Uterus (tissue), 4 donors: Measurements from ENCODE around the gene SULF2. TPM values are rescaled to one million over a fixed set of nuclear protein-coding genes. Genes with fewer than 3 reads are reported as not detected.

Source experiments
- DNase-seq, 2 donors: peaks; one replicate each; pipeline ENCODE4 v3.0.0-alpha.2; 2019 to 2020
- H3K27ac ChIP-seq, 2 donors: fragments of 200-600 bp; sonication (generic); 1 replicate in 1 of 2; 2 replicates in 1 of 2; pipeline ENCODE4 v1.5.1; 2016 to 2018
- H3K27me3 ChIP-seq, 2 donors: fragments of 200-600 bp; sonication (generic); one replicate each; pipeline ENCODE4 v1.5.1; 2018 to 2019; ENCODE audit warnings: control low read depth in 1 of 2
- H3K36me3 ChIP-seq, 2 donors: fragments of 200-600 bp; sonication (generic); one replicate each; pipeline ENCODE4 v1.5.1; 2019; ENCODE audit warnings: control low read depth in 1 of 2
- H3K4me1 ChIP-seq, 2 donors: fragments of 200-600 bp; sonication (generic); one replicate each; pipeline ENCODE4 v1.5.1; 2018 to 2019; ENCODE audit warnings: control low read depth in 1 of 2
- H3K4me3 ChIP-seq, 2 donors: fragments of 200-600 bp; sonication (generic); 1 replicate in 1 of 2; 2 replicates in 1 of 2; pipeline ENCODE4 v1.5.1; 2018 to 2019; ENCODE audit warnings: mild to moderate bottlenecking in 1 of 2
- H3K9me3 ChIP-seq, 2 donors: fragments of 200-600 bp; sonication (generic); one replicate each; pipeline ENCODE4 v1.5.1; 2019; ENCODE audit warnings: control low read depth in 1 of 2
- POLR2A ChIP-seq, 2 donors: fragments of 450-650 bp; IDR thresholded peaks; one replicate each; pipeline ENCODE4 v1.6.1; 2016; ENCODE audit warnings: antibody characterized with exemption in 2 of 2, mild to moderate bottlenecking in 1 of 2, moderate library complexity in 1 of 2
- intact Hi-C: fragments of 100-400 bp; cut with DNase I; formaldehyde crosslinking; loops from one replicate; pipeline ENCODE4 v1.15.1; 2023; ENCODE audit warnings: low total_unique reads
- total RNA-seq, 4 donors: library from RNA; depleted of rRNA in 3 of 4; stranded (reverse); fragments of >200 nt in 3 of 4; gene quantifications; one replicate each; pipeline versions ENCODE4 v1.1.0 to v1.2.4, GENCODE V29; 2014 to 2023
- TF ChIP-seq, protein P1 (sequence below), 4 experiments: fragments of 200-600 bp in 2 of 4; fragments of 450-650 bp in 2 of 4; sonication (generic) in 2 of 4; IDR thresholded peaks; one replicate each; pipeline ENCODE4 v1.5.1; 2016 to 2019; ENCODE audit warnings: antibody characterized with exemption in 4 of 4, mild to moderate bottlenecking in 2 of 4, moderate library complexity in 1 of 4
- donor health status: DM: yes; HTN: yes; CAD: no.

The SULF2 gene
- total RNA-seq, 4 donors from 2014 or later, result 95.9 to 558 (median 213) TPM

DNA sequence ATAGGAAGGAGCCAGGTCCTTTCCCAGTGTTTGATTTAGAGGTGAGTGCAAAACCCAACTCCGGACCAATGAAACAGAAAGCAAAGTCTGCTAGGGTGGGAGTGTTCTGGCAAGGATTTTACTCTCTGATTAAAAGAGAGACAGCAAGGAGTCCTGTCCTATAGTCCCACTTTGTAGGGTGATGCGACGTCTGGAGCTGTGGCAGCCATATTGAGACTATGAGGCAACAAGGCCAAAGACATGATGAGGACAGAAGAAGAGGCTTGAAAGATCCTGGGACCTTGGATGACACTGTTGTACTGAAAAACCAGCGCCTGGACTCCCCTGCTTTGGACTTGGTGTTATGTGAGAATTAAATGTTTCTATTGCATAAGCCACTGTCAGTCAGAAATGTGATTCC, 8.1 kb downstream of the SULF2 start:
- H3K4me3 ChIP-seq, result no peak overlapping the region
- H3K27me3 ChIP-seq, result no peaks in the 10 kb centered on the region
- DNase-seq, result no peak
- H3K36me3 ChIP-seq, result no peaks in the 10 kb centered on the region
- no peak for TF ChIP-seq POLR2A (IDR thresholded peaks at IDR 0.05)
- TF ChIP-seq, protein P1, sequence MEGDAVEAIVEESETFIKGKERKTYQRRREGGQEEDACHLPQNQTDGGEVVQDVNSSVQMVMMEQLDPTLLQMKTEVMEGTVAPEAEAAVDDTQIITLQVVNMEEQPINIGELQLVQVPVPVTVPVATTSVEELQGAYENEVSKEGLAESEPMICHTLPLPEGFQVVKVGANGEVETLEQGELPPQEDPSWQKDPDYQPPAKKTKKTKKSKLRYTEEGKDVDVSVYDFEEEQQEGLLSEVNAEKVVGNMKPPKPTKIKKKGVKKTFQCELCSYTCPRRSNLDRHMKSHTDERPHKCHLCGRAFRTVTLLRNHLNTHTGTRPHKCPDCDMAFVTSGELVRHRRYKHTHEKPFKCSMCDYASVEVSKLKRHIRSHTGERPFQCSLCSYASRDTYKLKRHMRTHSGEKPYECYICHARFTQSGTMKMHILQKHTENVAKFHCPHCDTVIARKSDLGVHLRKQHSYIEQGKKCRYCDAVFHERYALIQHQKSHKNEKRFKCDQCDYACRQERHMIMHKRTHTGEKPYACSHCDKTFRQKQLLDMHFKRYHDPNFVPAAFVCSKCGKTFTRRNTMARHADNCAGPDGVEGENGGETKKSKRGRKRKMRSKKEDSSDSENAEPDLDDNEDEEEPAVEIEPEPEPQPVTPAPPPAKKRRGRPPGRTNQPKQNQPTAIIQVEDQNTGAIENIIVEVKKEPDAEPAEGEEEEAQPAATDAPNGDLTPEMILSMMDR (IDR thresholded peaks at IDR 0.05), result no peak
- intact Hi-C loops, result no loop called here
- peaks cover 16 to 29% of the 10 kb centered on the region in 2 donors for H3K4me1 ChIP-seq
- H3K27ac ChIP-seq, result peak overlapping the region in 1 of 2 donors; percentile 58
- H3K9me3 ChIP-seq, result no peaks in the 10 kb centered on the region

DNA sequence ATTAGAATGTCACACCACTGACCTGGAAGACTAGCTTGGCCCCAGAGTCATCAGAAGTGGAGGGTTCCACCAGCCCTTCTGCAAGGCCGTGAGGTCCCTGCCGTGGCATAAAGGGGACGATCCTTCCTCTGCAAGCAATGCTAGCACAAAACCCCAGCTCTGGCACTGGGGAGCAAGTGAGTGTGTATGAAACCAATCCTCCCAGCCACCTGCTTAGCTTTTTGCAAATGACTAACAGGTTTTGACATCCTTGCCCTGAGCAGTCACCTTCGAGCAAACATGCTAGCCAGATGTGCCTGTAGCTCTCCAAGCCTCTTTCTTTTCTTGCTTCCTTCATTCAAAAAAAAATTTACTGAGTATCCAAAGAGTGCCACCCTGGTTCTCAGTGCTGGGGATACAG, 8.6 kb downstream of the SULF2 start:
- no peak overlapping the region for H3K4me3 ChIP-seq
- H3K27ac ChIP-seq, result no peak overlapping the region
- no peaks in the 10 kb centered on the region for H3K36me3 ChIP-seq
- DNase-seq, result no peak
- intact Hi-C loops, result no loop called here
- no peaks in the 10 kb centered on the region for H3K9me3 ChIP-seq
- H3K27me3 ChIP-seq, result no peaks in the 10 kb centered on the region
- peaks cover 16 to 23% of the 10 kb centered on the region in 2 donors for H3K4me1 ChIP-seq
- TF ChIP-seq, protein P1 (IDR thresholded peaks at IDR 0.05), result no peak
- no peak for TF ChIP-seq POLR2A (IDR thresholded peaks at IDR 0.05)

DNA sequence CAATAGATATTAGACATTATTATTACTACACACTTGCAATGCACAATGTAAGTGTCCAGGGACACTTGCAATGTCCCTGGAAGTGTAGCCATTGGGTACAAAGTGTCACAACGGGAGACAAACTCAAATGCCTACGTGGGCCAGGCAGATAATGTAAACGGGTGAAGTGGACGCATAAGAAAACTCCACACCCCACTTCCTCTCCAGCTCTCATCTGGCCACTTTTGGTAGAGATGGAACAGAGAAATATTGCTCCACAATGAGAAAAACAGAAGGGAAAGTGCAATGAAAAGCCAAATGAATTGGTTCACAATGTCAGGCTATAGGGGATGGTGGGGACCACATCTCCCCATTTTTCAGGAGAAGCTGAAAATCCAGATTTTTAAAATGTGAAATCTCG, 9.4 kb downstream of the SULF2 start:
- TF ChIP-seq POLR2A (IDR thresholded peaks at IDR 0.05), result no peak
- TF ChIP-seq, protein P1 (IDR thresholded peaks at IDR 0.05), result no peak
- H3K4me3 ChIP-seq, result no peak overlapping the region
- no peaks in the 10 kb centered on the region for H3K36me3 ChIP-seq
- H3K4me1 ChIP-seq, result peaks cover 16 to 19% of the 10 kb centered on the region in 2 donors
- no peaks in the 10 kb centered on the region for H3K27me3 ChIP-seq
- DNase-seq, result no peak
- no peak overlapping the region for H3K27ac ChIP-seq
- intact Hi-C loops, result no loop called here
- no peaks in the 10 kb centered on the region for H3K9me3 ChIP-seq

DNA sequence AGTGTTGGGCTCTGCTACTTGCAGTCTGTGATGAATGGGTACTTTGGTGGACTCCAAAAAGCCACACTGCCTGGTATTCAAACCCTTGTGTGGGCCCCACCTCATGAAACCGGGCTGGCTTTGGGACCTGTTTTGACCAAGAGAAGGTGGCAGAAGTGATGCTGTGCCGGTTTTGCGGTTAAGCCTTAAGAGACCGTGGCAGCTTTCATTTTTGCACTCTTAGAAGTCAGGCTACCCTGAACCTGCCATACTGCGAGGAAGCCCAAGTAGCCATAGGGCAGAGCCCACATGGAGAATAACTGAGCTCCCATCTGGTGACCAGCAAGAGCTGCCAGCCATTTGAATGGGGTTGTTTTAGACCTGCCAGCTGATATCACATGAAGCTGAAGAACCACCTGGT, 10.2 kb downstream of the SULF2 start:
- intact Hi-C loops, result no loop called here
- no peaks in the 10 kb centered on the region for H3K27me3 ChIP-seq
- peaks cover 16 to 19% of the 10 kb centered on the region in 2 donors for H3K4me1 ChIP-seq
- H3K9me3 ChIP-seq, result peaks cover 0 to 3% of the 10 kb centered on the region in 2 donors
- TF ChIP-seq, protein P1 (IDR thresholded peaks at IDR 0.05), result no peak
- no peak for TF ChIP-seq POLR2A (IDR thresholded peaks at IDR 0.05)
- no peak overlapping the region for H3K4me3 ChIP-seq
- DNase-seq, result no peak
- no peaks in the 10 kb centered on the region for H3K36me3 ChIP-seq
- no peak overlapping the region for H3K27ac ChIP-seq

DNA sequence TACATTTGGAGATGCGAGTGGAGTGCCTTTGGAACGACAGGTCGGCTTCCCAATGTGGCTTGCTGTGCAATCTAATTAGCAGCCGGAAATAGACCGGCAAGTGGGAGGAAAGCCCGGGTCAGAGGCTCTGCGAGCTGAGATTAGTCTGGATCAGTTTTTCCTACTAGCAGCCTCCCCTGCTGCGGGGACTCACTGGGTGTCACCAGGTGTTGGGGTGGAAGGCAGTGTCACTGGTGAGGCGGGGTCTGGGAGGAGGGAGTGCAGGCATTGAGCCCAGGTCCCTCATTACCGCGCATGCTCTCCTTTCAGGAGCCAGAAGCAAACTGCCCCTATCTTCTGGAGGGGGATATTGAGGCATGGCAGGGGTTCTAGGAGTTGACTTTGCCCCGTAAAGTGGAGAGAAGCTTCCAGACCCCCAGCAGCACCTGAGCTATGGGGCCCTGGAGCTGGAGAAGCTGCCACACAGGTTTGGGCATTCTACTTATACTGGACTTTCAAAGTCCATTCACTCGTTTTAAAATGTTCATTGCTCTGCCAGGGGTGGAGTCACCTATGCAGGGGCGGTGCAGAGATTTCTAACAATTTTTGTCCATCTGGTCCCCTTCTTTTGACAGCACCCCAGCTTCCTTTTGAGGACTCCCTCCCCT, 11.0 kb downstream of the SULF2 start:
- Histone ChIP-seq H3K27me3 (no peaks in the 10 kb centered on the region), H3K9me3 (peaks cover 0 to 3% of the 10 kb centered on the region in 2 donors), H3K4me3 (no peak overlapping the region), H3K27ac (peak overlapping the region; percentile 43 to 58), H3K36me3 (no peaks in the 10 kb centered on the region), H3K4me1 (peaks cover 16 to 19% of the 10 kb centered on the region in 2 donors)
- DNase-seq, result peak in 1 of 2 donors; percentile 43
- intact Hi-C loops, result no loop called here
- TF ChIP-seq, protein P1 (IDR thresholded peaks at IDR 0.05), result no peak
- TF ChIP-seq POLR2A (IDR thresholded peaks at IDR 0.05), result no peak
